HCT116 (cell line): Measurements from ENCODE around the gene HNRNPA2B1.

Experiments
- CTCF ChIP-seq, 3 experiments: fragments of 200-600 bp in 1 of 3; sonication (generic) in 1 of 3; IDR thresholded peaks in 2 of 3; conservative IDR thresholded peaks in 1 of 3; 2 replicates each; pipeline ENCODE4 v1.5.1; 2012 to 2017; ENCODE audit warnings: low read depth in 2 of 3, low read length in 2 of 3, antibody characterized with exemption in 1 of 3, borderline replicate concordance in 1 of 3, control low read depth in 1 of 3, mild to moderate bottlenecking in 1 of 3, mixed read lengths in 1 of 3, mixed run types in 1 of 3, moderate library complexity in 1 of 3; ENCODE audit not compliant: insufficient read depth in 1 of 3
- MAX ChIP-seq: IDR thresholded peaks from 2 replicates; pipeline ENCODE4 v1.6.1; 2012
- POLR2A ChIP-seq: IDR thresholded peaks from 2 replicates; pipeline ENCODE4 v1.7.0; 2011; ENCODE audit warnings: borderline replicate concordance; ENCODE audit not compliant: insufficient read depth, insufficient read length; ENCODE audit errors: extremely low read depth
- POLR2AphosphoS5 ChIP-seq: IDR thresholded peaks from 2 replicates; pipeline ENCODE4 v1.6.1; 2011; ENCODE audit warnings: mild to moderate bottlenecking, low read depth, low read length, moderate library complexity
- RAD21 ChIP-seq: IDR thresholded peaks from 2 replicates; pipeline ENCODE4 v1.6.1; 2012; ENCODE audit warnings: low read depth, mild to moderate bottlenecking

DNA sequence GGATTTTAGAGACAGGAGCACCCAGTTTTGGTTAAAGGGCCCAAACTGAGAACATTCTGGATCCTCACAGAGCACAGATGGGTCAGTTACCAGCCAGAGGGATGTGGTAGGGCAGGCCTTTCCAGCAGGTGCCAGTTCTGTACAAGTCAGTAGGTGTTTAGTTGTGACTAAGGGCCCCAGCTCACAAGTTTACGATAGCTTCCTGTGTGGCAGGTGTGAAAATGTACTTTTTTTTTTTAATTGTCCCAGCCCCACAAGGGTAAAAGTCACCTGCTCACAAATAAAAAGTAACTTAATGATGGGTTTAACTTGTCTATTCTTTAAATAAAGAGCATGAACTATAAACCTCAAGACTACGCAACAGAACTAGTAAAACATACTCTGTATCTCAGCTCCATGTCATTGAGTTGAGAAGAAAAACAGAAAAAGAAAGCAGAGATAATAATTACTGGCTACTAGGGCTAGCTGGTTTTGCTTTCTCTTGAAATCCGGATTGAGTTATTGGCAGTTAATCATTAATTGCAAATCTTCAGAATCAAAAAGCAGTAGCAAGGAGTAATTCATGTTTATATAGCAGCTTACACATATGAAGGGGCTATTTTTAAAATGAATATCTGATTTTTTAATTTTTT lies 33.1 kb downstream of the HNRNPA2B1 start:
- no peak for TF ChIP-seq CTCF (IDR thresholded peaks at IDR 0.05 in 2 of 3, conservative IDR thresholded peaks at IDR 0.05 in 1 of 3; ENCODE audit: borderline replicate concordance in 1 of 3, insufficient read depth in 1 of 3, low read depth in 2 of 3, low read length in 2 of 3)
- TF ChIP-seq POLR2A, result no peak
- no peak for TF ChIP-seq MAX
- TF ChIP-seq POLR2AphosphoS5, result no peak
- no peak for TF ChIP-seq RAD21
